Activated T-cell treated with anti-CD3 and anti-CD28 coated beads, Interleukin-2, amount 50 U/mL, for 72 hours (primary cell): ENCODE results near the gene GNL1. TPM values are rescaled to one million over a fixed set of nuclear protein-coding genes. Genes with fewer than 3 reads are reported as not detected.
A peak's percentile ranks its signal among the peaks of the same experiment; 100 is the strongest.

Experiments
- ATAC-seq, 2 donors: fragments of 150-1000 bp; cut with Tn5 transposase; replicated peaks in 1 of 2; 2 replicates each; pipeline ENCODE4 v1.10.0; 2021; ENCODE audit warnings: moderate library complexity in 2 of 2, mild to moderate bottlenecking in 1 of 2
- DNase-seq, 2 donors: peaks; one replicate each; pipeline ENCODE4 v3.0.0; 2021 to 2022; ENCODE audit warnings: mixed read lengths in 1 of 2
- H3K27ac Mint-ChIP-seq: one replicate; pipeline ENCODE4 v1.8.0; 2022; ENCODE audit warnings: mild to moderate bottlenecking, moderate library complexity, mixed read lengths
- H3K27me3 Mint-ChIP-seq: one replicate; pipeline ENCODE4 v1.8.0; 2022; ENCODE audit warnings: low read depth, mixed read lengths
- H3K36me3 Mint-ChIP-seq, 2 donors: one replicate each; pipeline ENCODE4 v1.8.0; 2022; ENCODE audit warnings: mixed read lengths in 2 of 2, mild to moderate bottlenecking in 1 of 2; ENCODE audit not compliant: insufficient read depth in 2 of 2
- H3K4me1 Mint-ChIP-seq: one replicate; pipeline ENCODE4 v1.8.0; 2022; ENCODE audit warnings: low read depth, mixed read lengths
- H3K4me3 Mint-ChIP-seq, 2 donors: one replicate each; pipeline ENCODE4 v1.8.0; 2022; ENCODE audit warnings: mild to moderate bottlenecking in 2 of 2, mixed read lengths in 2 of 2, moderate library complexity in 2 of 2
- H3K9me3 Mint-ChIP-seq, 2 donors: one replicate each; pipeline ENCODE4 v1.8.0; 2022; ENCODE audit warnings: mixed read lengths in 2 of 2
- total RNA-seq, 2 donors: library from RNA; stranded (reverse); gene quantifications; one replicate each; pipeline ENCODE4 v1.2.3, GENCODE V29; 2022

Gene GNL1
- total RNA-seq, 2 donors from 2014 or later, result 114 to 121 TPM

- H3K4me1 Mint-ChIP-seq, result peaks cover 56% of the 10 kb centered on the region
- peak overlapping the region; percentile 33 for H3K27ac Mint-ChIP-seq
- H3K9me3 Mint-ChIP-seq, result no peaks in the 10 kb centered on the region
- ATAC-seq (no peak), DNase-seq (no peak)
- no peaks in the 10 kb centered on the region for H3K27me3 Mint-ChIP-seq
- no peak overlapping the region for H3K4me3 Mint-ChIP-seq
- H3K36me3 Mint-ChIP-seq, result peaks cover 8 to 30% of the 10 kb centered on the region in 2 donors
These were observed 4.6 kb upstream of the GNL1 start for GRCh38 chr6:30560930-30561329.

GRCh38 chr6:30557683-30557981, 1.3 kb upstream of the GNL1 start:
- Mint-ChIP-seq H3K36me3 (peaks cover 10 to 23% of the 10 kb centered on the region in 2 donors), H3K27ac (peak overlapping the region; percentile 97), H3K9me3 (no peaks in the 10 kb centered on the region), H3K4me3 (peak overlapping the region; percentile 97 to 99), H3K4me1 (peaks cover 65% of the 10 kb centered on the region), H3K27me3 (no peaks in the 10 kb centered on the region)
- ATAC-seq, result peak in 1 of 2 donors; percentile 4
- peak in 1 of 2 donors; percentile 61 for DNase-seq

- H3K9me3 Mint-ChIP-seq, result no peaks in the 10 kb centered on the region
- DNase-seq (peak; percentile 89 to 93), ATAC-seq (peak; percentile 81 to 82)
- H3K4me3 Mint-ChIP-seq, result peak within 1 kb of the TSS; percentile 97 to 99
- H3K4me1 Mint-ChIP-seq, result peaks cover 63% of the 10 kb centered on the region
- peak within 1 kb of the TSS; percentile 97 for H3K27ac Mint-ChIP-seq
- H3K27me3 Mint-ChIP-seq, result no peaks in the 10 kb centered on the region
- peaks cover 10 to 21% of the 10 kb centered on the region in 2 donors for H3K36me3 Mint-ChIP-seq
These were observed 805 bp upstream of the GNL1 start, which contains the start of gene PRR3 for GRCh38 chr6:30556906-30557682. Gene PRR3, plus strand, starts transcription at chr6:30557295. Its CDS starts 50 bp downstream, at chr6:30557345.

- Mint-ChIP-seq H3K9me3 (no peaks in the 10 kb centered on the region), H3K36me3 (peaks cover 13 to 24% of the 10 kb centered on the region in 2 donors), H3K4me3 (peak overlapping the region; percentile 97 to 99), H3K4me1 (peaks cover 63% of the 10 kb centered on the region), H3K27me3 (no peaks in the 10 kb centered on the region), H3K27ac (peak overlapping the region; percentile 93)
- no peak for ATAC-seq
- DNase-seq, result no peak
These were observed 548 bp downstream of the GNL1 start for GRCh38 chr6:30555816-30556065.

- peak overlapping the region; percentile 93 for H3K27ac Mint-ChIP-seq
- H3K4me1 Mint-ChIP-seq, result peaks cover 58% of the 10 kb centered on the region
- ATAC-seq (no peak), DNase-seq (peak; percentile 25 to 32)
- H3K9me3 Mint-ChIP-seq, result no peaks in the 10 kb centered on the region
- no peaks in the 10 kb centered on the region for H3K27me3 Mint-ChIP-seq
- peak overlapping the region; percentile 97 to 99 for H3K4me3 Mint-ChIP-seq
- peaks cover 16 to 29% of the 10 kb centered on the region in 2 donors for H3K36me3 Mint-ChIP-seq
These were observed 1.1 kb downstream of the GNL1 start for GRCh38 chr6:30554962-30555815.

- peaks cover 52% of the 10 kb centered on the region for H3K4me1 Mint-ChIP-seq
- no peaks in the 10 kb centered on the region for H3K9me3 Mint-ChIP-seq
These were observed 1.9 kb downstream of the GNL1 start for GRCh38 chr6:30554404-30554803.

GRCh38 chr6:30548375-30548774, 7.9 kb downstream of the GNL1 start:
- Mint-ChIP-seq H3K27ac (no peak overlapping the region), H3K36me3 (peaks cover 10 to 24% of the 10 kb centered on the region in 2 donors)

More at GRCh38 chr6:30554404-30554803, 1.9 kb downstream of the GNL1 start:
- no peak for DNase-seq
- peak overlapping the region; percentile 5 for H3K27ac Mint-ChIP-seq
- peak overlapping the region; percentile 97 to 99 for H3K4me3 Mint-ChIP-seq
- H3K36me3 Mint-ChIP-seq, result peaks cover 18 to 31% of the 10 kb centered on the region in 2 donors
- H3K27me3 Mint-ChIP-seq, result no peaks in the 10 kb centered on the region
- ATAC-seq, result no peak

GRCh38 chr6:30547454-30547853, 8.8 kb downstream of the GNL1 start:
- DNase-seq, result no peak
- Mint-ChIP-seq H3K9me3 (no peaks in the 10 kb centered on the region), H3K4me3 (no peak overlapping the region), H3K27ac (no peak overlapping the region), H3K36me3 (peaks cover 10 to 21% of the 10 kb centered on the region in 2 donors), H3K4me1 (peaks cover 25% of the 10 kb centered on the region), H3K27me3 (no peaks in the 10 kb centered on the region)
- no peak for ATAC-seq

More at GRCh38 chr6:30548375-30548774, 7.9 kb downstream of the GNL1 start:
- no peaks in the 10 kb centered on the region for H3K27me3 Mint-ChIP-seq
- no peak overlapping the region for H3K4me3 Mint-ChIP-seq
- no peaks in the 10 kb centered on the region for H3K9me3 Mint-ChIP-seq
- no peak for ATAC-seq
- no peak for DNase-seq
- peaks cover 18% of the 10 kb centered on the region for H3K4me1 Mint-ChIP-seq

GRCh38 chr6:30544666-30545272, 11.5 kb downstream of the GNL1 start:
- H3K27me3 Mint-ChIP-seq, result no peaks in the 10 kb centered on the region
- no peaks in the 10 kb centered on the region for H3K9me3 Mint-ChIP-seq
- peaks cover 33% of the 10 kb centered on the region for H3K4me1 Mint-ChIP-seq
- peak; percentile 61 to 70 for ATAC-seq
- peaks cover 2 to 7% of the 10 kb centered on the region in 2 donors for H3K36me3 Mint-ChIP-seq
- H3K4me3 Mint-ChIP-seq, result peak overlapping the region; percentile 13 to 44
- no peak overlapping the region for H3K27ac Mint-ChIP-seq
- no peak for DNase-seq

- H3K36me3 Mint-ChIP-seq, result peaks cover 1 to 2% of the 10 kb centered on the region in 2 donors
- H3K4me1 Mint-ChIP-seq, result peaks cover 33% of the 10 kb centered on the region
- H3K27ac Mint-ChIP-seq, result no peak overlapping the region
- no peaks in the 10 kb centered on the region for H3K27me3 Mint-ChIP-seq
- no peak for DNase-seq
- ATAC-seq, result no peak
- H3K4me3 Mint-ChIP-seq, result no peak overlapping the region
- no peaks in the 10 kb centered on the region for H3K9me3 Mint-ChIP-seq
These were observed 12.5 kb downstream of the GNL1 start for GRCh38 chr6:30543821-30544220.

GRCh38 chr6:30542915-30543314, 13.4 kb downstream of the GNL1 start:
- Mint-ChIP-seq H3K27me3 (no peaks in the 10 kb centered on the region), H3K27ac (peak overlapping the region; percentile 10), H3K36me3 (peaks cover 0 to 1% of the 10 kb centered on the region in 2 donors), H3K9me3 (no peaks in the 10 kb centered on the region), H3K4me1 (peaks cover 34% of the 10 kb centered on the region), H3K4me3 (peak overlapping the region; percentile 78 to 83)
- no peak for ATAC-seq
- no peak for DNase-seq

- Mint-ChIP-seq H3K9me3 (no peaks in the 10 kb centered on the region), H3K4me1 (peaks cover 38% of the 10 kb centered on the region), H3K27ac (peak overlapping the region; percentile 5), H3K27me3 (no peaks in the 10 kb centered on the region), H3K4me3 (peak overlapping the region; percentile 78 to 83), H3K36me3 (peaks cover 0 to 1% of the 10 kb centered on the region in 2 donors)
- no peak for DNase-seq
- peak; percentile 16 to 30 for ATAC-seq
These were observed 13.9 kb downstream of the GNL1 start for GRCh38 chr6:30542404-30542725.
